Endodermal cell (in vitro differentiated cells): ENCODE data around the gene GREB1. TPM values are rescaled to one million over a fixed set of nuclear protein-coding genes. Genes with fewer than 3 reads are reported as not detected.

Experiments
- DNase-seq: peaks from one replicate; pipeline ENCODE4 v3.0.0-alpha.2; 2017
- H3K27ac ChIP-seq: 2 replicates; pipeline ENCODE4 v1.5.1; 2013; ENCODE audit warnings: mild to moderate bottlenecking, low read depth, low read length, moderate library complexity
- H3K27me3 ChIP-seq: 2 replicates; pipeline ENCODE4 v1.6.1; 2013; ENCODE audit warnings: mild to moderate bottlenecking, low read length, moderate library complexity; ENCODE audit not compliant: insufficient read depth, control insufficient read depth, poor library complexity, severe bottlenecking
- H3K36me3 ChIP-seq: 2 replicates; pipeline ENCODE4 v1.7.0; 2013; ENCODE audit warnings: mild to moderate bottlenecking, low read length, moderate library complexity; ENCODE audit not compliant: control insufficient read depth, insufficient read depth
- H3K4me1 ChIP-seq: one replicate; pipeline ENCODE4 v1.7.0; 2013; ENCODE audit warnings: low read length; ENCODE audit not compliant: control insufficient read depth, insufficient read depth
- H3K4me3 ChIP-seq: 2 replicates; pipeline ENCODE4 v1.5.1; 2013; ENCODE audit warnings: mild to moderate bottlenecking, low read length, moderate library complexity
- H3K9ac ChIP-seq: 2 replicates; pipeline ENCODE4 v1.6.1; 2013; ENCODE audit warnings: mild to moderate bottlenecking, low read length, moderate library complexity; ENCODE audit not compliant: poor library complexity, severe bottlenecking; ENCODE audit errors: extremely low read depth
- H3K9me3 ChIP-seq: 2 replicates; pipeline ENCODE4 v1.6.1; 2013; ENCODE audit warnings: mild to moderate bottlenecking, low read length, moderate library complexity; ENCODE audit not compliant: control insufficient read depth
- H3K27ac Mint-ChIP-seq: 2 replicates; pipeline ENCODE4 v1.8.0; 2020; ENCODE audit warnings: mixed read lengths
- H3K27me3 Mint-ChIP-seq: 2 replicates; pipeline ENCODE4 v1.8.0; 2021; ENCODE audit warnings: mild to moderate bottlenecking, mixed read lengths; ENCODE audit not compliant: insufficient read depth
- H3K36me3 Mint-ChIP-seq: 2 replicates; pipeline ENCODE4 v1.8.0; 2020; ENCODE audit warnings: low read depth, mixed read lengths
- H3K4me1 Mint-ChIP-seq: 2 replicates; pipeline ENCODE4 v1.8.0; 2020; ENCODE audit warnings: mixed read lengths
- H3K4me3 Mint-ChIP-seq: 2 replicates; pipeline ENCODE4 v1.8.0; 2020; ENCODE audit warnings: mild to moderate bottlenecking, moderate library complexity, mixed read lengths
- H3K9me3 Mint-ChIP-seq: 2 replicates; pipeline ENCODE4 v1.8.0; 2020; ENCODE audit warnings: mild to moderate bottlenecking, mixed read lengths
- WGBS, 2 experiments: methylation state at CpG; one replicate each; pipeline versions ENCODE4 v1.1.5 to v1.1.7; 2013; ENCODE audit warnings: missing lambda C conversion rate in 2 of 2, mixed read lengths in 1 of 2; ENCODE audit not compliant: insufficient coverage in 1 of 2, insufficient read length in 1 of 2; 5-methylcytosine and 5-hydroxymethylcytosine counted together
- total RNA-seq, 2 donors: library from RNA; stranded (reverse); fragmentation: NEBNext Ultra II Directional in 1 of 2; extraction: Animal tissue kit (Norgen Biotek cat#: 25700) in 1 of 2; gene quantifications; 2 replicates in 1 of 2; 3 replicates in 1 of 2; pipeline ENCODE4 v1.2.1, GENCODE V29; 2021
- TF ChIP-seq, protein P1 (sequence below): fragments of 200-600 bp; sonication (generic); conservative IDR thresholded peaks from 2 replicates; pipeline ENCODE4 v1.5.0; 2021; ENCODE audit warnings: antibody characterized with exemption, mild to moderate bottlenecking

GREB1 gene
- total RNA-seq, 2 donors from 2014 or later, result 86.4 to 106 TPM

DNA sequence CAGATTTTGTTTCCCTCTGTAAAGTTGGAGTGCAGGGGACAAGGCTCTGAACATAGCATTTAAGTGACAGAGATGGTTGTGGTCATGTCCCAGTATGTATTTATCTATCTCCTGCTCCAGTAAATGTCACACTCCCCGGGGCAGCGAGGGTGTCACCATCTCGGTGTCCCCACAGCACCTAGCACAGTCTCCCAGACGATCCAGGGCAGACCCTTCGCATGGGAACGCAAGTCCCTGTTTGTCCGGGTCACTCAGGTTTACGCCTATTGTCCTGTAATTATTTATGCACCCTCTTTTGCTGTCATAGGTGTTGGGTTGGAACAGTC lies 148.7 kb downstream of the GREB1 start:
- no peak for DNase-seq
- Histone ChIP-seq H3K9me3 (no peaks in the 10 kb centered on the region), H3K9ac (no peak overlapping the region), H3K27me3 (peaks cover 3% of the 10 kb centered on the region), H3K36me3 (no peaks in the 10 kb centered on the region), H3K27ac (no peak overlapping the region), H3K4me3 (no peak overlapping the region), H3K4me1 (no peaks in the 10 kb centered on the region)
- H3K36me3 Mint-ChIP-seq, result no peaks in the 10 kb centered on the region
- H3K4me3 Mint-ChIP-seq, result no peak overlapping the region
- peaks cover 25% of the 10 kb centered on the region for H3K27me3 Mint-ChIP-seq
- WGBS, 2 experiments, result 93 to 94% methylated on average over 6 to 8 of the region's 8 CpGs
- TF ChIP-seq, protein P1, sequence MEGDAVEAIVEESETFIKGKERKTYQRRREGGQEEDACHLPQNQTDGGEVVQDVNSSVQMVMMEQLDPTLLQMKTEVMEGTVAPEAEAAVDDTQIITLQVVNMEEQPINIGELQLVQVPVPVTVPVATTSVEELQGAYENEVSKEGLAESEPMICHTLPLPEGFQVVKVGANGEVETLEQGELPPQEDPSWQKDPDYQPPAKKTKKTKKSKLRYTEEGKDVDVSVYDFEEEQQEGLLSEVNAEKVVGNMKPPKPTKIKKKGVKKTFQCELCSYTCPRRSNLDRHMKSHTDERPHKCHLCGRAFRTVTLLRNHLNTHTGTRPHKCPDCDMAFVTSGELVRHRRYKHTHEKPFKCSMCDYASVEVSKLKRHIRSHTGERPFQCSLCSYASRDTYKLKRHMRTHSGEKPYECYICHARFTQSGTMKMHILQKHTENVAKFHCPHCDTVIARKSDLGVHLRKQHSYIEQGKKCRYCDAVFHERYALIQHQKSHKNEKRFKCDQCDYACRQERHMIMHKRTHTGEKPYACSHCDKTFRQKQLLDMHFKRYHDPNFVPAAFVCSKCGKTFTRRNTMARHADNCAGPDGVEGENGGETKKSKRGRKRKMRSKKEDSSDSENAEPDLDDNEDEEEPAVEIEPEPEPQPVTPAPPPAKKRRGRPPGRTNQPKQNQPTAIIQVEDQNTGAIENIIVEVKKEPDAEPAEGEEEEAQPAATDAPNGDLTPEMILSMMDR, result no peak
- H3K4me1 Mint-ChIP-seq, result peaks cover 10% of the 10 kb centered on the region
- no peak overlapping the region for H3K27ac Mint-ChIP-seq
- H3K9me3 Mint-ChIP-seq, result no peaks in the 10 kb centered on the region

DNA sequence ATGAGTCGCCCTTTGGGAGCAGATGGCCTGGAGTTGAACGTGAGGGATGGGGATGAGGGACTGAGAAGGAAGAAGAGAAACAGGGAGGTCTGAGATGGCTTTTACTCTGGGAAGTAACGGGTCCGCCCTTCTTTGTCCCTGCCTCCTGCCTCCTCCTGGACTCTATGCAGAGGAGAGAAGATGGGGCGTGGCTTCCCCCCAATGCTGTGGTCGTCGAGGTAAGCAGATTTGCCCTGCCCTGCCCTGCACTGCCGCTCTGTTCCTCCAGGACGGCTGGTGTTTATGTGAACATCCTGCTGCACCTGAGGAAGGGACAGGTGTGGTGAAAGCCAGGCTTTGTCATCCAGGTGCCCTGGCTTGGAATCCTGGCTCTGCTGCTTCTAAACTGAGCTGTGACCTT lies 149.6 kb downstream of the GREB1 start:
- no peaks in the 10 kb centered on the region for H3K36me3 Mint-ChIP-seq
- no peaks in the 10 kb centered on the region for H3K9me3 Mint-ChIP-seq
- Histone ChIP-seq H3K9ac (no peak overlapping the region), H3K27ac (no peak overlapping the region), H3K4me1 (no peaks in the 10 kb centered on the region), H3K4me3 (no peak overlapping the region), H3K36me3 (no peaks in the 10 kb centered on the region), H3K9me3 (no peaks in the 10 kb centered on the region), H3K27me3 (peaks cover 7% of the 10 kb centered on the region)
- H3K27me3 Mint-ChIP-seq, result peaks cover 24% of the 10 kb centered on the region
- no peak overlapping the region for H3K4me3 Mint-ChIP-seq
- 59 to 61% methylated on average over 9 of the region's 9 CpGs for WGBS, 2 experiments
- peaks cover 18% of the 10 kb centered on the region for H3K4me1 Mint-ChIP-seq
- TF ChIP-seq, protein P1, result peak; percentile 44
- peak; percentile 82 for DNase-seq
- no peak overlapping the region for H3K27ac Mint-ChIP-seq

DNA sequence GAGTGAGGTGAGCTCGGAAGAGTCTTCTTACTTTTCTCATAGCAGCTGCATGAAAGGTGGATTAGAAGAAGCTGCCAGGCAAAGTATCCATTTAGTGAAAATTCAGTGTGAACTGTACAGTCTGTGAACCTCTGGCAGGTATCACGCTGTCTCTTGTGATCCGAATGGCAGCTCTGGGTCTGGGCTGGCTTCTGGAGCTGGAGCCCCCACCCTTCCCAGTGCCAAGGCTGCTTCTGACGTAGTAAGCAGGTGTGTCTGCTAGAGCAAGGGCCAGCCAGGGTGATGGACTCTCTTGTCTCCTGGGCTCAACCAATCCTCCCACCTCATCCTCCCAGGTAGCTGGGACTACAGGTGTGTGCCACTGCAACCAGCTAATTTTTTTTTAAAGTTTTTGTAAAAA lies 150.1 kb downstream of the GREB1 start:
- peak; percentile 42 for DNase-seq

More for the DNA sequence above, 150.1 kb downstream of the GREB1 start:
- TF ChIP-seq, protein P1, result no peak
- Histone ChIP-seq H3K27me3 (peaks cover 7% of the 10 kb centered on the region), H3K27ac (no peak overlapping the region), H3K4me3 (no peak overlapping the region), H3K36me3 (no peaks in the 10 kb centered on the region), H3K9me3 (no peaks in the 10 kb centered on the region), H3K4me1 (no peaks in the 10 kb centered on the region), H3K9ac (no peak overlapping the region)
- H3K4me3 Mint-ChIP-seq, result no peak overlapping the region
- no peaks in the 10 kb centered on the region for H3K36me3 Mint-ChIP-seq
- H3K27me3 Mint-ChIP-seq, result peaks cover 24% of the 10 kb centered on the region
- 83 to 88% methylated on average over 3 to 4 of the region's 4 CpGs for WGBS, 2 experiments
- H3K4me1 Mint-ChIP-seq, result peaks cover 20% of the 10 kb centered on the region
- no peak overlapping the region for H3K27ac Mint-ChIP-seq
- no peaks in the 10 kb centered on the region for H3K9me3 Mint-ChIP-seq
